ENCODE measurements around the gene DIAPH1.

The DIAPH1 gene

GRCh38 chr5:141560151-141560550 is 58.6 kb downstream of the DIAPH1 start:
- no peak for DNase-seq

DNA sequence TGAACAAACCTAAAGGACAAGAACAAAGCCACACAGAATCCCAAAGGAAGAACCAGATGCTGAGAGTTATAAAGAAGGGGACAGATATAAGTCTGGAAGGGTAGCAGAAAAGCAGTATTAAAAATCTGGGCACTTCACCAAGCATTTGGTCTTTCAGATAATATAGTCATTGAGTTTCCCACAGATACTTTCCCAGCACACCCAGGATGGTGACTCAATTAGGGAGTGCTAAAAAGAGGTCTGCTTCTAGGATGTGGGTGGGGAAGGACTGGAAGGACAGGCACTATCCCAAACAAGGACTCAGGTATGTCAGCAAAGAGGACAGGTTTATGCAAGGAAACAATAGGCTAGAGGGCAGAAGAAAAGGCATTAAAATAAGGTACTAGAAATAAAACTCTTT is 59.3 kb downstream of the DIAPH1 start:
- DNase-seq, result no peak

DNA sequence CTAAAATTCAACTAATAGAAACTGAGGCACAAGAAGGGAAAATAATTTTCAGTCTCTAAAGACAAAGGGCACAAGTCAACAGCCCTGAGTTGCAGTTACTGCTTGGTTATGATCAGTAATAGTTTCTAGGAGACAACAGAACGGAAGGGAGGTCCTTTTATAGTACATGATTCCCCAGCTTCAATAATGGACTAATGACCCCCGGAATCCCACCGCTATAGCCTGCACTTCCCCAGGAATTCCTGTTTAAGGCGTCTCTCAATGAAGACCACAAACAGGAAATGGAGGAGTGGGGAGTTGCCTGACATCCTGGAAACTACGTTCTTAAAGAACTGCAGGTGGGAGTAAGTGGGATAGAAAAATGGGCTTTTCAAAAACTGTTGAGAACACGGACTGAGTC is 60.6 kb downstream of the DIAPH1 start:
- no peak for DNase-seq

DNA sequence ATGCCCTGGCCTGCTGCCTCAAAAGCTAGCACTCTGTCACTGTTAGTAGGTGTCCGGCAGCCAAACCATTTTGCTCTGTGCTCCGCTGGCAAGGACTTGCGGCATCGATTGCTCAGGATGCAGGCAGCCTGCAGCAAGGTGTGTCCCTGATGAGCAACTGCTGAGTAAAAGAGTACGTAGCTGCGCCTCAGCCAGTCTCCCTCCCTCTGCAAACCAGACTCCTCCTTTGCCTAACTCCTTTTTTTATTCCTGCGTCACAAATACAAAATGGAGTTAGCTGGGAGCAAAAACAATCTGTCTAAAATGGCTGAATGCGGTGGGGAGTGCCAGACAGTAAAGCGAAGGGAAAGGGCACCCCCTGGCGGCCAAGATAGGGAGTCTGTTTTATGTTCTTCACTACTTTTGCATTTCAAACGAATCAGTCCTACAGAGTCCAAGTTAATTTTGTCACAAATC is 61.1 kb downstream of the DIAPH1 start:
- DNase-seq, result peak; percentile 79

GRCh38 chr5:141547921-141548320 is 70.9 kb downstream of the DIAPH1 start:
- no peak for DNase-seq

DNA sequence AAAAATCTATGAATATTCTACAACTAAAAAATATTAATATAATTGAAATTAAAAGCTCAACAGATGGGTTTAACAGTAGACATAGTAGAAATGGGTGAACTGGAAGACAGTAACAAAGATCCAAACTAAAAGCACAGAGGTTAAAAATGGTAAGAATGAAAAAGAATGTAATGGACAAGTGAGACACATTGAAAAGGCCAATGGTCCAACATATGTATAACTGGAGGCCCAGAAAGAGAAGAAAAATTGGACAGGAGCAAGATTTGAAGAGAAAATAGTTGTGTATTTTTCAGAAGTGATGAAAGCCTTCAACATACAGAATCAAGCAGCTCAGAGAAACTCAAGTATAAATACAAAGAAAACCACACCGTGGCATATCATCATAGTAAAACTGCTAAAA is 71.3 kb downstream of the DIAPH1 start:
- DNase-seq, result no peak

GRCh38 chr5:141543053-141543452 is 75.7 kb downstream of the DIAPH1 start:
- no peak for DNase-seq

- DNase-seq, result no peak
Observed at GRCh38 chr5:141534492-141535213, 84.1 kb downstream of the DIAPH1 start.

DNA sequence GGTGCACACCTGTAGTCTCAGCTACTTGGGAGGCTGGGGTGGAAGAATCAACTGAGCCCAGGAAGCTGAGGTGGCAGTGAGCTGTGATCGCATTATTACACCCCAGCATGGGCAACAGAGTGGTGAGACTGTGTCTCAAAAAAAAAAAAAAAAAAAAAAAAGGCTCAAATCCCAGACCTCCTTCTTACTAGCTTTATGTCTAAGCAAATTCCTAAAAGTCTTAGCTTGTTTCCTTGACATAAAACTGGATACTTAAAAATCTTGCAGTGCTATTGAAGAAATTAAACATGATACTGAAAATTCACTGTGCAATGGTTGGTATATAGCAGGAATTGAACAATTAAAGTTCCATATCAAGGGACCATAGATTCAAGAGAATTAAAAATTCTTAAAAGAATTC is 84.9 kb downstream of the DIAPH1 start:
- no peak for DNase-seq

DNA sequence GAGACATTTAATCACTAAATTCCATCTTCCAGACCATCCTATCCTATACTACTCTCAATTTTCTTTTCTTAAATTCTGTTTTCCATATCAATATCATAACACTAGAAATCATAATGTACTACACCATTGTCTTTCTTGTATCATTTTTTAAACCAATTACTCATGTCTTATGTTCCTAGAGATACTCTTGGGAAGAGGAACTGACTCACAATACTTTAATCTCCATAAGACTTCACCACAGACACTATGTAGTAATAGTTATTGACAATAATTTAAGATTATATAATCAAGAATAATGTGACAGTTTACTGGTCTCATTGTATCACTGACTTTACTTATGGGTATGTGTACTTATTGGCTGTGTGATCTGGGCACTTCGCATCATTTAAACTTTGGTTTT is 86.1 kb downstream of the DIAPH1 start:
- no peak for DNase-seq

DNA sequence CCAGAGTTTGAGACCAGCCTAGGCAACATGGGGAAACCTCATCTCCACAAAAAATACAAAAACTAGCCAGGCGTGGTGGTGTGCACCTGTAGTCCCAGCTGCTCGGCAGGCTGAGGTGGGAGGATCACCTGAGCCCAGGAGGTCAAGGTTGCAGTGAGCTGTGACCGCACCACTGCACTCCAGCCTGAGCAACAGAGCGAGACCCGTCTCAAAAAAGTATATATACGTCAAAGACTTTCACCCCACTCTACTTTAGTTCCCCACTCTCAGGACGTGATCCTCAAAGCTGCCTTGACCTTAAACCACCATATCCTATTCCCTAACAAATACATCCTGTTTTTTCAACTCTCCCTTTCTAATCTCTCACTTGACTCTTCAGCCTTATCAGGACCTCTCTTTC is 88.9 kb downstream of the DIAPH1 start:
- DNase-seq, result no peak

GRCh38 chr5:141529002-141529401 is 89.8 kb downstream of the DIAPH1 start:
- DNase-seq, result no peak

DNA sequence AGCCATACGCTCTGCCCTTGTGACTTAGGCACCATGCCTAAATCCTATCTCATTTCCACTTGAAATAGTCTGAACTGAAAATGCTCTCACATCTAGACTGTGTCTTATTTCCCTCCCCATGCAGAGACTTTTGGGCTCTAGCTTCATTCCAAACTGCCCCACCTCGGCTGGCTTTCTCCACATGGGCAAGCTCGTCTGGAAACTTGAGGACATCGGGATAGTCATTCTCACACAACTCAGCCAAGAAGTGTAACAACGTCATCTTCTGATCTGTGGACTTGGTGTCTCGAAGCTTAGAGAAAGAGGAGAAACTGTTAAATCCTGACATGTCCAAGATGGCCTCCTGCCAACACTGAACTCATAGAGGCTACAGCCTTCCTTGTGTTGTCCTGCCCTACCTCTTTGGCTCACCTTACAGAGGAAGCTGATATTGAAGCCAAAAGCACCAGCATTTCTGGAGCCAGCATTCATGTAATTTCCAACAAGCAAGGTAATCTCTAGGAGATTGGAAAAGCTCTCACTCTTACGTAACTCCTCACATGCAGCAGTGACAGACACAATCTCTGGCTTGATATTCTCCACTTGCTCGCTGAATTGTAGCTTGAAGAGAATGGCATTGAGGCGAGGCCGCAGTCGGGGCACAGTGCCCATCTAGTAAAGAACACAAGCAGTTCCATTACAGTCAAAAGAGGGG is 90.4 kb downstream of the DIAPH1 start:
- no peak for DNase-seq

DNA sequence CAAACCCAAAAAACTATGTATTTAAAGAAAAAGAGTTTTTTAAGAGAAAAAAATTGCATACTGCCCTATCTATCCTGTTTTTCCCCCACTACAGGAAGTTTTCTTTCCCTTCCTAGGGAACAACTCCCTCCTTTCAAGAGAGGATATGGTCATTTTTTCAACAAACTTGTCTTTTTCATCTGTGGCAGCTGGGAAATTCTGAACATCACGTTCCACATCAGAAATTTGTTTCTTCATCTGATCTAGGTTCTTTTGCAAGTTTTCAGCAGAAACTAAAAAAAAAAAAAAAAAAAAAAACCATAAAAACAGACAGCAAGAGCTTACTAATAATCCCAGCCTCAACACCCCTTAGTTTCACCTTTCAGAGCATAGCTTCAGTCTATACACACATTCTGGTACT is 91.4 kb downstream of the DIAPH1 start:
- DNase-seq, result no peak

- no peak for DNase-seq
Observed at GRCh38 chr5:141525653-141526052, 93.1 kb downstream of the DIAPH1 start.

- peak; percentile 79 for DNase-seq
Observed at GRCh38 chr5:141524604-141525597, 93.9 kb downstream of the DIAPH1 start.

GRCh38 chr5:141523991-141524390 is 94.8 kb downstream of the DIAPH1 start:
- no peak for DNase-seq

DNA sequence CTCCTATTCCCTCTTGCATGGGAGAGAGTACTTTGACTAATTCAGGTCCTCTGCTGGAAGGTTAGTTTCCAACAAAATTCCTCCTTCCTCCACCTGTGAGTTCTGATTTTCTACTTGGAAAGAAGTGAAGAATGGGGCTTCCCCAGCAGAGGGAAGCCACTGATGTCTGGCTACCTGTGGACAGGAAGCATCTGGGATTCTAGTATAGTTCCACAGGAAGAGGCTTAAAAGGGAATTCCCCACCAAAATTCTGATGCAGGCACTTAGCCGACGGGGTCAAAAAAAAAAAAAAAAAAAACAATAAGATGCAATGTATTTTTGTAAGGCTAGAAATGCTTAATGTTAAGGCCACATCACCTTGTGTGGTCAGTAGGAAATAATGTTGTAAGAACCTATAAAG is 96.5 kb downstream of the DIAPH1 start:
- no peak for DNase-seq

GRCh38 chr5:141521244-141521781 is 97.5 kb downstream of the DIAPH1 start:
- peak; percentile 59 for DNase-seq

DNA sequence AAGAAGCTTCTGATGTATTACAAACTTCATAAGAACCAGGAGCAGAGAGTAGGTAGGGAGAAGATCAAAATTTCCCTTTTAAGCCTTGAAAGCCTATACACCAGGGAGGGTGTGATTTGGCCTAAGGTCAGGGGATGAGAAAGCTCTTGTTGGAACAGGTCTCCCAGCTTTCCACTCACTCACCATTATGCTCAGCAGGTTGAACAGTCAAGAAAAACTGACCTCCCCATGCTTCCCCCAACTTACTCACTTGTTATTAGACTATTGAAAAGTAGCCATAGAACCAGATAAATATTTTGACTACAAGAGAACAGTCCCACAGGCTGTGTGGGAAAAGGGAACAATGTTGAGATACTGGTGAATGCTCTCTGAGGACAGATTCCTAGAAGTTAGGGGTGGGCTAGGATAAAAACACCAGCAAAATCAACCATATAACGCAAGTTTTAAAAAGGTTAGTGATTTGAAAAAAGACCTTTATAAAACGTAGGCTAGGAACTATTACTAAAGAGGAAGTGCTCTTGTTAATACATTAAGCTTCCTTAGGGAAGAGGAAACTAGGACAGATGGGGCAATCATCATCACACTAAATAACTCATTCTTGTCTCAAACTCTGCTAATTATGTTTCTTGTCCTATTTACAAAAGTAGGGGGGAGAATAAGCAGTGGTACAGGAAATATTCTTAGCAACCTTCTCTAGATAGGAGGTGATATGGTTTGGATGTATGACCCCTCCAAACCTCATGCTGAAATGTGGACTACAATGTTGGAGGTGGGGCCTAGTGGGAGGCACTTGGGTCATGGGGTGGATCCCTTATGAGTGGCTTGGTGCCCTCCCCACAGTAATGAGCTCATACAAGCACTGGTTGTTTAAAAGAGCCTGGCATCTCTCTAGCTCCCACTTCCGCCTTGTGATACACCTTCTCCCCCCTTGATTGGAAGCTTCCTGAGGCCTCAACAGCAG is 98.9 kb downstream of the DIAPH1 start:
- DNase-seq, result no peak

- DNase-seq, result no peak
Observed at GRCh38 chr5:141518618-141519015, 100.2 kb downstream of the DIAPH1 start.
